GM12892 (cell line): ENCODE results near the gene SCG2. TPM values are rescaled to one million over a fixed set of nuclear protein-coding genes. Genes with fewer than 3 reads are reported as not detected.
A peak's percentile ranks its signal among the peaks of the same experiment; 100 is the strongest.

Experiments
- DNase-seq: peaks from one replicate; pipeline ENCODE4 v3.0.0; 2011; ENCODE audit not compliant: insufficient read length
- FAIRE-seq: peaks from 2 replicates; lab custom pipeline; 2011; peaks lifted over from hg19 to GRCh38; lab: Jason Lieb, UNC
- POLR2A ChIP-seq: IDR thresholded peaks from 2 replicates; pipeline ENCODE4 v1.6.1; 2011; ENCODE audit warnings: low read depth, low read length, control low read depth
- POLR2AphosphoS5 ChIP-seq: IDR thresholded peaks from 2 replicates; pipeline ENCODE4 v1.6.1; 2011; ENCODE audit warnings: low read depth, low read length, control low read depth
- TAF1 ChIP-seq: IDR thresholded peaks from 2 replicates; pipeline ENCODE4 v1.6.1; 2011; ENCODE audit warnings: low read depth, mild to moderate bottlenecking, control low read depth, low read length, borderline replicate concordance
- polyA plus RNA-seq: library from polyadenylated mRNA; unstranded; fragments of >200 nt; gene quantifications from one replicate; pipeline ENCODE4 v1.2.1, GENCODE V29; 2012; ENCODE audit warnings: missing spikeins, inconsistent platforms; ENCODE audit not compliant: missing spikeins

SCG2 gene
- polyA plus RNA-seq, result not detected

GRCh38 chr2:223601932-223602666 is at the start of gene SCG2:
Gene SCG2, minus strand, starts transcription at chr2:223602361. Its CDS starts 3,079 bp downstream, at chr2:223599282.
- no peak for FAIRE-seq
- no peak for TF ChIP-seq POLR2A
- no peak for TF ChIP-seq POLR2AphosphoS5
- no peak for TF ChIP-seq TAF1
- DNase-seq, result peak; percentile 16

DNA sequence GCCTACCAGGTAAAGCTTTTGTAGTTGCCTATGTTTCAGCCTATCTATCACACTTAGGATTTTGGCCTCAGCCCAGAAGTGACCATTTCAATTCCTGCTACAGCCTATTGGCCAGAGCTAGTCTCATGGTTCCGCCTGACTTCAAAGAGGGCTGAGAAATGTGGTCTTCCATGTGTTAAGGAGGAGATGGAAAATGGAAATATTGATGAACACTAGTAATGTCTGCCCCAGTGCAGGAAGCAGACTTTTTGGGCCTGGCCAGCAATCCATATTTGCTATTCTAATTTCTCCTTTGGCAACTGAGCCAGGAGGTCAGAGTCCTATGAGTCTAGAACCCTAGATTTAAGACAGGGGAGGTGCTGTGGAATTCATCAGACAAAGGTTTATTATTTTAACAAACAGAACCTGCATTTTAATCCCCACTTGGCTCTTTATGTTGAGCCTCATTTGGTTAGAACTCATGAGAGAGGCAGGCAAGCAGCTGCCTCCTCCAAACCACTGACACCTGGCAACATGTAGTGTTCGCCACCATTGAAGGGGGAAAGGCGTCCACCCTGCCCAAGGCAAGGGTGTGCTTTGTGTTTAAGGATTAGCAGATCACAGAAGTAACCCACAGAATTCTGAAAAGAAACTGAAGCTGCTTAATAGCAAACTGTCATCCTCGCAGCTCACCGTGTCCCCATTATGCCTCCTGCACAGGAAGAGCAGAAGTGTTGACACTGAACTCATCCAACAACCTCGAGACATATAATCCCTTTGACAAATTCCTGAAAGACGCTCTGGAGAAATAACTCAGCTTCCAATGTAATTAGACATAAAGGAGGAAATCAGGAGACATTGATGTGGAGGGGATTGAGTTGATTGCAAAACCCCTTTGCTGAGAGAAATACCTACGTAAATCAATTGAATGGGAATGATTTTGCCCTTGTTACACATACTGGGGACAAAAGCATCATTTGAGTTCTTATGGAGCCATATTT is 47.7 kb upstream of the SCG2 start:
- no peak for TF ChIP-seq POLR2AphosphoS5
- TF ChIP-seq POLR2A, result no peak
- TF ChIP-seq TAF1, result no peak
- no peak for FAIRE-seq
- no peak for DNase-seq

DNA sequence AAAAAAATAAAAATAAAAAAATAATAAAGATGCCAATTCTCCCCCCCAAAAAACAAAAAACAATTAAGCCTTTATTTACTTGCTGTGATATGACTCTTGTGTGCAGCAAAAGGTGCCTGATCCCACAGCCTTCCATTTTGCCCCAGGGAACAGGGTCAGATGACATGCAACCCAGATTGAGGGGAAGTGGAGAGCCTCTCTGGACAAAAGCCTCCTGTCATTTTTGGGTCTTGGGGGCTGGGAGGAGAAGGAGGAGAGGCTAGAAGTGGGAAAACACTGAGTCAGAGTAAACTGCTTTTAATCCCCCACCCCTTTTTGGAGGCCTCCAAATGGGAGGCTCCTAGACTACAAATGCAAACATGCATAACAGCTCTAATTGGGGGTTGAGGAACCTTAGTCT is 46.6 kb upstream of the SCG2 start:
- DNase-seq (no peak), FAIRE-seq (no peak)
- no peak for TF ChIP-seq POLR2A
- no peak for TF ChIP-seq POLR2AphosphoS5
- no peak for TF ChIP-seq TAF1

DNA sequence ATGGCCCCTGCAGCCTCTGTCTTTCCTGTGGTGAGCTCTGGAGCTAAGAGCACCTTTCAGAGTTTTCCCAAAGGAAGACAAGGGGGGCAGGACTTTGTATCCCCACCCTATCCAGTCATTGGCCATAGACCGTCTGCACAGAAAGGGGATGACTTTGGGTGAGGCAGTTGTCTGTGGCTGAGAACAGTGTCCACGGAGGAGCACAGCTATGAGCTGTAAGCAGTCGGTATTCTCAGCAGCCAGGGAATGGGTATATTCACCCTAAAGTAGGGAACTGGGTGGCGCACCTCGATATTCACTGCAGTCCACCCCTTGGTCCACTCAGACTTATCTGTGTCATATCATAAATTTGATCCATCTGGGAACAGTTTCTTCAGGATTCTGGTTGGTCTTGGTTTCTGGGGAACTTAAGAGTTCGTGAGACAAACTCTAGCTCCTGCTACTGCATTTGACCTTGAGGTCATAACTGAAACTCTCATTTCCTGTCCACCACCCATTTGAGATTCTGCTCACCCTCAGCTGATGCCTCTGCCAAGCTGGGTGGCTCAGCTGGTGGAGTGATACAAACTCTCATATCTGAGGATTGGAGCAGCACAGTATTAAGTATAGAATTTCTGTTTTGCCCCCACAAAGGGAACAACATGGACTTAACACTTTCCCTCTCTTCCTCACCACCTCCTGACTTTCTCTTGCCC is 45.2 kb upstream of the SCG2 start:
- no peak for TF ChIP-seq POLR2AphosphoS5
- FAIRE-seq, result no peak
- no peak for DNase-seq

- TF ChIP-seq POLR2A, result no peak
- no peak for TF ChIP-seq TAF1
- no peak for TF ChIP-seq POLR2AphosphoS5
- FAIRE-seq (no peak), DNase-seq (no peak)
Observed at GRCh38 chr2:223644136-223644535, 42.0 kb upstream of the SCG2 start.

DNA sequence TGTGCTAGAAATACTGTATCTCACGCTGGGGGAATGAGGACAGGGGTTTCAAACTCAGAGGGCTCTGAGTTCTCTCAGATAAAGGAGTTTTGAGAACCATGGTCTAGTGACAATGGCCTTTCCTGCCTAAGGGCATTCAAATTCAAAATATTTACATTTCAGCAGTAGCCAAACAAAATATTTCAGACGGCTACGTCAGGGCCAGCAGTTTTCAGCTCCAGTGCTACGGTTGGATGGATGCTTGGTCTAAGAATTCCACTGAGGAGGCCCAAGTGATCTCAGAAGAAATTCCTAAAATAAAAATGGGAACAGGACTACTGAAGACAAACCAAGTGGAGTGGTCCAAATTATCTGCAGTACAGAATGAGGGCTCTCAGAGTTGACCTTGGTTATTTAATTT is 41.1 kb upstream of the SCG2 start:
- TF ChIP-seq TAF1 (no peak), POLR2AphosphoS5 (no peak)
- FAIRE-seq (no peak), DNase-seq (no peak)

DNA sequence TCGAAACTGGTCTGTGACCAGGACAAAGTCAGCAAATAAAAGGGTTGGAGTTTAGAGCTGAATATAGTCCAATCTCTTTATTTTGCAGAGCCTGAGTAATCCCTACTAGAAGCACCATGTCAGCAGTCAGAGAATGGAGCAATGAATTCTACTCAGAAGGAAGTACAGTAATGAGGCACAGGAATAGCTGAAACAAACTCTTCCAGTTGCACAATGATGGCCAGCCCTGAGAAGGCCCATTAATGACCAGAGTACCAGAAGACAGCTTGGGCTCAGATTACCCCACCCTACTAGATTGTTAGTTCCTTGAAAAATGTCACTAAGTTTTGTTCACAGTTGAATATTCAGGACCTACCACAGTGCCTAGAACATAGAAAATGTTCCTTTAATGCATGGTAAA is 40.3 kb upstream of the SCG2 start:
- FAIRE-seq, result no peak
- DNase-seq, result no peak

GRCh38 chr2:223641082-223641481 is 38.9 kb upstream of the SCG2 start:
- FAIRE-seq, result no peak
- DNase-seq, result no peak

More for the DNA sequence above, 40.3 kb upstream of the SCG2 start:
- no peak for TF ChIP-seq TAF1
- no peak for TF ChIP-seq POLR2AphosphoS5
- no peak for TF ChIP-seq POLR2A

DNA sequence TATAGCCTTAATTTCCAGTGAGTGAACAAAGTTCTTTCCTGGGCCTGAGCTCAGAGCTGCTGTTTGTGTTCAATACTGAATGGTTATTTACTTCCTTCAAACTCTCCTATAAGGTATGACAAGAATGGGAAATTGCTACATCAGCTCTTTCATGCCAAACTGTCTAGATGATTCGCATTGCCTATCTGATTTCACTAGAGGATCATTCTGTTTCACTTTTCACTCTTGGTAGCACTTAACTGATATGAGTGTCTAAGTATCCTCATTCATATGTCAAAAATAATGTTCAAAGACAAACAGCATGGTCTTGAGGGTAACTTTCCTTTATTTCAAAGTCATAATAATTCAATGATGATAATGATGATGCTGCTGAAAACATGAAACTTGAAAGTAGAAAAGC is 32.9 kb upstream of the SCG2 start:
- no peak for DNase-seq
- no peak for FAIRE-seq
- no peak for TF ChIP-seq POLR2A
- TF ChIP-seq TAF1, result no peak
- no peak for TF ChIP-seq POLR2AphosphoS5

More at GRCh38 chr2:223641082-223641481, 38.9 kb upstream of the SCG2 start:
- TF ChIP-seq POLR2A, result no peak
- TF ChIP-seq POLR2AphosphoS5, result no peak
- TF ChIP-seq TAF1, result no peak

GRCh38 chr2:223634238-223634637 is 32.1 kb upstream of the SCG2 start:
- FAIRE-seq (no peak), DNase-seq (no peak)
- no peak for TF ChIP-seq TAF1
- no peak for TF ChIP-seq POLR2A
- no peak for TF ChIP-seq POLR2AphosphoS5

GRCh38 chr2:223633656-223634055 is 31.5 kb upstream of the SCG2 start:
- DNase-seq (no peak), FAIRE-seq (no peak)
- TF ChIP-seq POLR2AphosphoS5, result no peak
- no peak for TF ChIP-seq POLR2A
- no peak for TF ChIP-seq TAF1

GRCh38 chr2:223632826-223633225 is 30.7 kb upstream of the SCG2 start:
- no peak for FAIRE-seq
- TF ChIP-seq POLR2AphosphoS5, result no peak
- no peak for TF ChIP-seq TAF1
- no peak for TF ChIP-seq POLR2A
- no peak for DNase-seq
